SK-N-SH (cell line): ENCODE data around the gene TPCN2.

Experiments
- CTCF ChIP-seq: fragments of 200-600 bp; sonication (generic); IDR thresholded peaks from 2 replicates; pipeline ENCODE4 v1.6.1; 2017; ENCODE audit warnings: antibody characterized with exemption, mild to moderate bottlenecking, moderate library complexity
- ELF1 ChIP-seq: IDR thresholded peaks from 2 replicates; pipeline ENCODE4 v1.4.0; 2012
- POLR2AphosphoS5 ChIP-seq: IDR thresholded peaks from 2 replicates; pipeline ENCODE4 v1.6.1; 2012; ENCODE audit warnings: low read depth, low read length
- RAD21 ChIP-seq: IDR thresholded peaks from 2 replicates; pipeline ENCODE4 v1.6.1; 2012; ENCODE audit warnings: mild to moderate bottlenecking, low read length

- TF ChIP-seq CTCF (no peak), ELF1 (no peak), POLR2AphosphoS5 (no peak), RAD21 (no peak)
Observed at GRCh38 chr11:69059429-69059828, 10.7 kb downstream of the TPCN2 start.
